Measurements from ENCODE around the gene AQP11.

AQP11 gene

DNA sequence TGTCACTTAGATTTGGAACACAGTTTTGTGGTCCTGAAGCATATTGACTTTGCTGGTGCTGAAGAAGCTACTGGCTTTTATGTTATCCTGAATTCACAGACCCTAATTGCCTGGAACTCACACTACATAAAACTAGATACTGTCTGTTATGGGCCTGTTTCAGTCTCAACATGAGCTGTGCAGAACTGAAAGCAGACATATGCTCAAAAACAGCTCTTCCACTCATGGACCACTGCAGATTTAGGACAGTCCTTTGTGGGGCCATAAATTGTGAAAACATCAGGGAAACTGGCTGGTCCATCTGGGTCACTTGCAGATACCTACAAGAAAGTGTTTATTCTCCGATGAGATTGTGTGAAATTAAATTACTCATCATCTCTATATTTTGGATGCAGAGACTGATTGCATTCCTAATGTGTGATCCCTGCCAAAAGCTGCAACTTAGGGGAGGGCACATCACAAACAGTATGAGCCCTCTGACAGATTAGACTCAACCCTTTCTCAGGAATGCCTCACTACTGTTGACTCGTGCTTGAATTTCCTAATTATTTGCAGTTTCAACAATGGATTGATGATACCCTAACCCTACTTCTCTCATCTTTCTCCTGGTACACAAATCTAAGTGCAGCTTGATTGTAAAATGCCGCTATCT, 58.0 kb downstream of the AQP11 start:
- no peaks in the 10 kb centered on the region for H3K4me1 Mint-ChIP-seq
- H3K36me3 Mint-ChIP-seq (ENCODE audit: low read depth): no peaks in the 10 kb centered on the region
- no peaks in the 10 kb centered on the region for H3K9me3 Mint-ChIP-seq
- TF ChIP-seq, protein P1, sequence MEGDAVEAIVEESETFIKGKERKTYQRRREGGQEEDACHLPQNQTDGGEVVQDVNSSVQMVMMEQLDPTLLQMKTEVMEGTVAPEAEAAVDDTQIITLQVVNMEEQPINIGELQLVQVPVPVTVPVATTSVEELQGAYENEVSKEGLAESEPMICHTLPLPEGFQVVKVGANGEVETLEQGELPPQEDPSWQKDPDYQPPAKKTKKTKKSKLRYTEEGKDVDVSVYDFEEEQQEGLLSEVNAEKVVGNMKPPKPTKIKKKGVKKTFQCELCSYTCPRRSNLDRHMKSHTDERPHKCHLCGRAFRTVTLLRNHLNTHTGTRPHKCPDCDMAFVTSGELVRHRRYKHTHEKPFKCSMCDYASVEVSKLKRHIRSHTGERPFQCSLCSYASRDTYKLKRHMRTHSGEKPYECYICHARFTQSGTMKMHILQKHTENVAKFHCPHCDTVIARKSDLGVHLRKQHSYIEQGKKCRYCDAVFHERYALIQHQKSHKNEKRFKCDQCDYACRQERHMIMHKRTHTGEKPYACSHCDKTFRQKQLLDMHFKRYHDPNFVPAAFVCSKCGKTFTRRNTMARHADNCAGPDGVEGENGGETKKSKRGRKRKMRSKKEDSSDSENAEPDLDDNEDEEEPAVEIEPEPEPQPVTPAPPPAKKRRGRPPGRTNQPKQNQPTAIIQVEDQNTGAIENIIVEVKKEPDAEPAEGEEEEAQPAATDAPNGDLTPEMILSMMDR (IDR thresholded peaks at IDR 0.05; ENCODE audit: unreplicated experiment in 3 of 3): no peak
- H3K4me3 Mint-ChIP-seq: no peak overlapping the region
- H3K27ac Mint-ChIP-seq: no peak overlapping the region
- H3K27me3 Mint-ChIP-seq (ENCODE audit: low read depth): peaks cover 3% of the 10 kb centered on the region

- Mint-ChIP-seq H3K27ac (no peak overlapping the region), H3K4me3 (no peak overlapping the region), H3K9me3 (no peaks in the 10 kb centered on the region), H3K4me1 (no peaks in the 10 kb centered on the region), H3K27me3 (ENCODE audit: low read depth) (no peaks in the 10 kb centered on the region), H3K36me3 (ENCODE audit: low read depth) (no peaks in the 10 kb centered on the region)
- TF ChIP-seq, protein P1 (IDR thresholded peaks at IDR 0.05; ENCODE audit: unreplicated experiment in 3 of 3): no peak
These were observed 60.4 kb downstream of the AQP11 start for GRCh38 chr11:77650123-77650522.

DNA sequence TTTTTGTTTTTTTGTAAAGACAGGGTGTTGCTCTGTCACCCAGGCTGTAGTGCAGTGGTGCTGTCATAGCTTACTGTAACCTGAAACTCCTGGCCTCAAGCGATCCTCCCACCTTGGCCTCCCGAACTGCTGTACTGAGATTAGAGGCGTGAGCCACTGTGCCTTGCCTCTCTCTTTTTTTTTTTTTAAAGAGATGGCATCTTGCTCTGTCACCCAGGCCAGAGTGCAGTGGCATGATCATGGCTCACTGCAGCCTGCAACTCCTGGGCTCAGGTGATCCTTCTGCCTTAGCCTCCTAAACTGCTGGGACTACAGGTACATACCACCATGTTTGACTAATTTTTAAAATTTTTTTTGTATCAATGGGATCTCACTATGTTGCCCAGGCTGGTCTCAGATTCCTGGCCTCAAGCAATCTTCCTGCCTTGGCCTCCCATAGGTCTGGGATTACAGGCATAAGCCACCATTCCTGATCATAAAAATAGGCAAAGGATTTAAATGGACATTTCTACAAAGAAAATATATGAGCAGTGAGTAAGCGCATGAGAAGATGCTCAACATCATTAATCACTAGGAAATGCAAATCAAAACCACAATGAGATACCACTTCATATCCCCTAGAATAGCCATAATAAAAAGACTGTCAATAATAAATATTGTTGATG, 65.1 kb downstream of the AQP11 start:
- Mint-ChIP-seq H3K4me3 (no peak overlapping the region), H3K36me3 (ENCODE audit: low read depth) (no peaks in the 10 kb centered on the region), H3K27ac (no peak overlapping the region), H3K27me3 (ENCODE audit: low read depth) (no peaks in the 10 kb centered on the region), H3K4me1 (peaks cover 10% of the 10 kb centered on the region), H3K9me3 (no peaks in the 10 kb centered on the region)
- TF ChIP-seq, protein P1 (IDR thresholded peaks at IDR 0.05; ENCODE audit: unreplicated experiment in 3 of 3): no peak

DNA sequence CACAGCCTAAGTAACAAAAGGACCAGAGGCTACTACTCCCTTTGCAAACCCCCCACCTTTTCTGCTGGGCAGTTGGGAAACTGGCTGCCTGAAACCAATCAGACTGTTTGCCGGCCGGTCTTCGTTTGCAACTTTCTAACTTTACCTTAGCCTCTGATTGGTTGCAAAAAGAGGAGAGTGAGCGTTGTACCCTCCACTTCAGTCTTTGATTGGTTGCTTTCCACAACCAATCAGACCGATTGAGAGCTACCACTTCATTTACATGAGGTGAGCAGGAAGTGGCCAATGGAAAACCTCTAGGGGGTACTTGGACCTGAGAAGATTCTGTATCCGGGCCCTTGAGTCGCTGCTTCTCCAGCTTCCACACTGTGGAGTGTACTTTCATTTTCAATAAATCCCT, 66.6 kb downstream of the AQP11 start:
- Mint-ChIP-seq H3K36me3 (ENCODE audit: low read depth) (no peaks in the 10 kb centered on the region), H3K4me1 (peaks cover 10% of the 10 kb centered on the region), H3K4me3 (no peak overlapping the region)

GRCh38 chr11:77658213-77659013, 68.7 kb downstream of the AQP11 start:
- no peaks in the 10 kb centered on the region for H3K27me3 Mint-ChIP-seq (ENCODE audit: low read depth)
- H3K9me3 Mint-ChIP-seq: no peaks in the 10 kb centered on the region
- no peaks in the 10 kb centered on the region for H3K36me3 Mint-ChIP-seq (ENCODE audit: low read depth)
- peaks cover 10% of the 10 kb centered on the region for H3K4me1 Mint-ChIP-seq
- H3K4me3 Mint-ChIP-seq: no peak overlapping the region
- peak overlapping the region; percentile 67 to 82 (median 74) for H3K27ac Mint-ChIP-seq
- TF ChIP-seq, protein P1 (IDR thresholded peaks at IDR 0.05; ENCODE audit: unreplicated experiment in 3 of 3): no peak

More for the DNA sequence above, 66.6 kb downstream of the AQP11 start:
- H3K27me3 Mint-ChIP-seq (ENCODE audit: low read depth): no peaks in the 10 kb centered on the region
- TF ChIP-seq, protein P1 (IDR thresholded peaks at IDR 0.05; ENCODE audit: unreplicated experiment in 3 of 3): no peak
- no peaks in the 10 kb centered on the region for H3K9me3 Mint-ChIP-seq
- no peak overlapping the region for H3K27ac Mint-ChIP-seq

Data from nephron (organoid).